ENCODE data around the gene ECI2. TPM values are rescaled to one million over a fixed set of nuclear protein-coding genes. Genes with fewer than 3 reads are reported as not detected.

ECI2 gene
- total and polyA plus RNA-seq, 2 experiments from 2014 or later, result 63.7 to 102 TPM

GRCh38 chr6:4176907-4177306 is 41.5 kb upstream of the ECI2 start (continued):
- TF ChIP-seq EZH2phosphoT487 (IDR thresholded peaks at IDR 0.05; ENCODE audit: unreplicated experiment), result no peak
- no peak for TF ChIP-seq CTCF (conservative IDR thresholded peaks at IDR 0.05; ENCODE audit: low read depth in 2 of 2)
- no peak for TF ChIP-seq ZNF331 (CRISPR knock-in tag; IDR thresholded peaks at IDR 0.05; ENCODE audit: low read depth)
- no peak for TF ChIP-seq REST (IDR thresholded peaks at IDR 0.05; ENCODE audit: unreplicated experiment)

- H3K4me3 Mint-ChIP-seq, result no peak overlapping the region
- Histone ChIP-seq H3K4me2 (no peak overlapping the region), H4K20me1 (replicated peaks; ENCODE audit: insufficient read depth) (no peaks in the 10 kb centered on the region), H3K4me1 (ENCODE audit: insufficient read depth) (peaks cover 7% of the 10 kb centered on the region; the same call in 1 of the 2 replicates), H3K4me3 (no peak overlapping the region), H3K27me3 (ENCODE audit: insufficient read depth) (peaks cover 10% of the 10 kb centered on the region; the same call in 1 of the 2 replicates), H3K79me2 (replicated peaks; ENCODE audit: insufficient read depth) (no peaks in the 10 kb centered on the region), H3K27ac (ENCODE audit: low read depth) (no peak overlapping the region), H3F3A (replicated peaks; ENCODE audit: low read depth) (no peaks in the 10 kb centered on the region), H3K9me2 (ENCODE audit: insufficient read depth) (0 out of 2 replicates have a peak, but pooled peaks cover 5% of the 10 kb centered on the region), H2AFZ (no peak overlapping the region), H3K36me3 (ENCODE audit: insufficient read depth) (no peaks in the 10 kb centered on the region)
- peaks cover 3% of the 10 kb centered on the region; the same call in 2 of the 3 replicates for H3K9me3 Mint-ChIP-seq
- H3K36me3 Mint-ChIP-seq (ENCODE audit: low read depth), result peaks cover 5% of the 10 kb centered on the region; the same call in 2 of the 3 replicates
- H3K27me3 Mint-ChIP-seq (ENCODE audit: insufficient read depth, low read depth, poor library complexity), result peaks cover 12% of the 10 kb centered on the region
- ATAC-seq, result no peak
- H3K4me1 Mint-ChIP-seq, result peaks cover 22% of the 10 kb centered on the region
- no peak overlapping the region for H3K27ac Mint-ChIP-seq
- DNase-seq (ENCODE audit: low spot score), result no peak
- TF ChIP-seq CREB1 (CRISPR knock-in tag; IDR thresholded peaks at IDR 0.05; ENCODE audit: low read depth), result no peak
- no peak for TF ChIP-seq POLR2AphosphoS5 (IDR thresholded peaks at IDR 0.05; ENCODE audit: low read depth)
- TF ChIP-seq JUNB (IDR thresholded peaks at IDR 0.05; ENCODE audit: unreplicated experiment), result no peak
- TF ChIP-seq ETS1 (IDR thresholded peaks at IDR 0.05), result no peak
- TF ChIP-seq CTCF (conservative IDR thresholded peaks at IDR 0.05; ENCODE audit: low read depth in 2 of 2), result no peak
- no peak for TF ChIP-seq STAT1 (IDR thresholded peaks at IDR 0.05; ENCODE audit: unreplicated experiment)
- no peak for TF ChIP-seq REST (IDR thresholded peaks at IDR 0.05; ENCODE audit: unreplicated experiment)
- no peak for TF ChIP-seq ZNF331 (CRISPR knock-in tag; IDR thresholded peaks at IDR 0.05; ENCODE audit: low read depth)
- no peak for TF ChIP-seq EZH2 (IDR thresholded peaks at IDR 0.05; ENCODE audit: low read depth, unreplicated experiment)
- TF ChIP-seq ZNF114 (CRISPR knock-in tag; IDR thresholded peaks at IDR 0.05), result no peak
- TF ChIP-seq EZH2phosphoT487 (IDR thresholded peaks at IDR 0.05; ENCODE audit: unreplicated experiment), result no peak
- no peak for TF ChIP-seq NANOG (IDR thresholded peaks at IDR 0.05; ENCODE audit: borderline replicate concordance)
Measured at GRCh38 chr6:4174042-4174441, 38.7 kb upstream of the ECI2 start.

Measured in GM23338 (cell line).